GM12891 (cell line): ENCODE measurements around the gene EBF3.

Source experiments
- POLR2A ChIP-seq: IDR thresholded peaks from 2 replicates; pipeline ENCODE4 v1.6.1; 2011; ENCODE audit warnings: low read depth, low read length, control low read depth
- POLR2AphosphoS5 ChIP-seq: IDR thresholded peaks from 2 replicates; pipeline ENCODE4 v1.6.1; 2011; ENCODE audit warnings: low read depth, low read length, control low read depth
- POU2F2 ChIP-seq: IDR thresholded peaks from 2 replicates; pipeline ENCODE4 v1.6.1; 2011; ENCODE audit warnings: low read depth, mild to moderate bottlenecking, control low read depth, low read length, moderate library complexity
- SPI1 ChIP-seq: IDR thresholded peaks from 2 replicates; pipeline ENCODE4 v1.6.1; 2011; ENCODE audit warnings: low read depth, low read length, control low read depth
- TAF1 ChIP-seq: IDR thresholded peaks from 2 replicates; pipeline ENCODE4 v1.6.1; 2011; ENCODE audit warnings: low read depth, low read length, control low read depth

- TF ChIP-seq POLR2A (no peak), SPI1 (no peak), POLR2AphosphoS5 (no peak), TAF1 (no peak), POU2F2 (no peak)
Observed at GRCh38 chr10:129942019-129942277, 22.1 kb downstream of the EBF3 start.
